GM12892 (cell line): ENCODE data around the gene B3GAT2.

Experiments used
- POLR2A ChIP-seq: IDR thresholded peaks from 2 replicates; pipeline ENCODE4 v1.6.1; 2011; ENCODE audit warnings: low read depth, low read length, control low read depth
- POLR2AphosphoS5 ChIP-seq: IDR thresholded peaks from 2 replicates; pipeline ENCODE4 v1.6.1; 2011; ENCODE audit warnings: low read depth, low read length, control low read depth
- TAF1 ChIP-seq: IDR thresholded peaks from 2 replicates; pipeline ENCODE4 v1.6.1; 2011; ENCODE audit warnings: low read depth, mild to moderate bottlenecking, control low read depth, low read length, borderline replicate concordance

- TF ChIP-seq POLR2A (no peak), TAF1 (no peak), POLR2AphosphoS5 (no peak)
Measured at GRCh38 chr6:70820778-70821177, 136.1 kb downstream of the B3GAT2 start.
